HUES6 (cell line): ENCODE data around the gene BCO1.

Experiments
- H3K27ac ChIP-seq: 2 replicates; pipeline ENCODE4 v1.7.0; 2013; ENCODE audit warnings: low read depth, mild to moderate bottlenecking, low read length, inconsistent platforms
- H3K27me3 ChIP-seq: 2 replicates; pipeline ENCODE4 v1.6.1; 2013; ENCODE audit warnings: low read length; ENCODE audit not compliant: control insufficient read depth, insufficient read depth
- H3K36me3 ChIP-seq: 2 replicates; pipeline ENCODE4 v1.6.1; 2013; ENCODE audit warnings: low read length; ENCODE audit not compliant: control insufficient read depth, insufficient read depth
- H3K4me1 ChIP-seq: 2 replicates; pipeline ENCODE4 v1.6.1; 2013; ENCODE audit warnings: low read length; ENCODE audit not compliant: control insufficient read depth, insufficient read depth
- H3K4me3 ChIP-seq: 2 replicates; pipeline ENCODE4 v1.5.1; 2013; ENCODE audit warnings: low read depth, low read length
- H3K9ac ChIP-seq: one replicate; pipeline ENCODE4 v1.6.1; 2013; ENCODE audit warnings: mild to moderate bottlenecking, low read length
- H3K9me3 ChIP-seq: 2 replicates; pipeline ENCODE4 v1.6.1; 2013; ENCODE audit warnings: low read depth, low read length; ENCODE audit not compliant: control insufficient read depth, insufficient read depth

Gene BCO1

GRCh38 chr16:81276323-81276722 lies 37.8 kb downstream of the BCO1 start:
- Histone ChIP-seq H3K4me1 (no peaks in the 10 kb centered on the region), H3K27ac (no peak overlapping the region), H3K4me3 (no peak overlapping the region), H3K9ac (no peak overlapping the region), H3K27me3 (no peaks in the 10 kb centered on the region), H3K9me3 (no peaks in the 10 kb centered on the region), H3K36me3 (no peaks in the 10 kb centered on the region)

DNA sequence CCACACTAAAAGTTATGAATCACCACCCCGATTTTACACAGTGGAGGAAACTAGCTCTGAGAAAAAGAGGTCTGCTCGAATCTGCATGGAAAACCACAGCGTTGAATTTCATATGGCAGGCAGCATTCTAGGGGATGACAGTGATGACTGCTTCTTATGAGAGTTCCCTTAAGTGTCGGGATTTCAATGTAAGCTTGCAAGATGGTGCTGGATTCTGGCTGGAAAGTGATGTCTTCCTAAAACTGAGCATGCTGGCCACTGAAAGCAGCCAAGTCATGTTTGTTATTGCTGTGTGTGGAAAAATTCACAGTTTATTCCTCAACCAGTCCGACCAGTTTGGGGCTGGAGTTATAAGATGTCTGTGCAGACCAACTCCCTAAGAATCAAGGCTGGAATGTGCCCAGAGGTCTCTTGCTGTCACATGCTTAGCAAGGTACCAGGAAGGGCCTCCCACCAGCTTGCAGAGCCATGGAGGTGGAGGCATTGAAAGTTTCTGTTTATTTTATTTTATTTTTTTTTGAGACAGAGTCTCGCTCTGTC lies 39.1 kb downstream of the BCO1 start:
- no peaks in the 10 kb centered on the region for H3K9me3 ChIP-seq
- H3K27ac ChIP-seq, result no peak overlapping the region
- H3K36me3 ChIP-seq, result no peaks in the 10 kb centered on the region
- no peak overlapping the region for H3K4me3 ChIP-seq
- no peak overlapping the region for H3K9ac ChIP-seq
- no peaks in the 10 kb centered on the region for H3K4me1 ChIP-seq
- no peaks in the 10 kb centered on the region for H3K27me3 ChIP-seq

GRCh38 chr16:81278526-81278925 lies 40.0 kb downstream of the BCO1 start:
- Histone ChIP-seq H3K9ac (no peak overlapping the region), H3K4me1 (no peaks in the 10 kb centered on the region), H3K27ac (no peak overlapping the region), H3K27me3 (no peaks in the 10 kb centered on the region), H3K36me3 (no peaks in the 10 kb centered on the region), H3K9me3 (no peaks in the 10 kb centered on the region), H3K4me3 (no peak overlapping the region)

DNA sequence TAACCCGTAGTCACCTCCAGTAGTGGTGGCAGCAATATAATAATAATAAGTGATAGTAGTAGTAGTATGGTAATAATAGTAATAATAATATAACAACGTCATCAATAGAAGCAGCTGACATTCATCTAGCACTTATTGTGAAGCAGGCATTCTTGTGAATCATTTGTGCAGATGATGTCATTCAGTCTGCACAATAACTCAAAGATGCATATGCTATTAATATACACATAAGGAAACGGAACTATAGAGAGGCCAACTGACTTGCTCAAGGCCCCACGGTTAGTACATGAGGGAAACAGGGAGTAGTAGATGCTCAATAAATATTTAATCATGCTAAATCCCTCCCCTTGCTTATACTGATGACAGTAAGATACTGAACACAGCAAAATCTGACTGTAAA lies 40.9 kb downstream of the BCO1 start:
- no peaks in the 10 kb centered on the region for H3K27me3 ChIP-seq
- no peak overlapping the region for H3K9ac ChIP-seq
- no peaks in the 10 kb centered on the region for H3K4me1 ChIP-seq
- no peaks in the 10 kb centered on the region for H3K36me3 ChIP-seq
- no peak overlapping the region for H3K4me3 ChIP-seq
- H3K27ac ChIP-seq, result no peak overlapping the region
- no peaks in the 10 kb centered on the region for H3K9me3 ChIP-seq

DNA sequence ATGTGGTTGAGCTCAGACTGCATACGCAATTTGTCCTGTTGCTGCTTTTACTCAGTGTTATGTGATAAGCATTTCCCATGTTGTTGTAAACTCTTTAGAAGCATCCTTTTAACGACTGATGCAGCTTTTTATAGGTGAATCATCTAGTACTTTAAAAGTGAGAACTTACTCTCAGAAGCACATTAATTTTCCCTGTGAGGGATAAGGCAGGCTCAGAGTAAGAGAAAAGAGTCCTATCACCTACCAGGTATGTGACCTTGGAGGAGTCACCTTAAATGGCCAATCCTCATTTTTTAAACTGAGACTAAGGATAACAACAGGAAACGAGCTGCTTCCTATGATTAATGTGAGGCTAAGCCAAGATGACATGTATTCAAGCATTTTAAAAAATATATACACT lies 41.9 kb downstream of the BCO1 start:
- no peak overlapping the region for H3K27ac ChIP-seq

DNA sequence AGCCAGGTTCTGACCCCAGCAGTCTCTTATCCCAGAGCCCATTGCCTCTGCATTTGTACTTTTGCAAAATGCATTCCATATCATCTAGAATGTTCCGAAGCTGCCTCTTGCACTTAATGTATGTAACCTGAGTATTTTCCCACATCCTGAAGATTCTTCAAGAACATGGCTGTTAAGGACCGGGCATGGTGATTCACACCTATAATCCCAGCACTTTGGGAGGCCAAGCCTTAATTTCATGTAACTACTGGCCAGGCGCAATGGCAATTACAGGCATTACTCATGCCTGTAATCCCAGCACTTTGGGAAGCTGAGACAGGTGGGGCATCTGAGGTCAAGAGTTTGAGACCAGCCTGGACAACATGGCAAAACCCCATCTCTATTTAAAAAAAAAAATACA lies 44.6 kb downstream of the BCO1 start:
- H3K9ac ChIP-seq, result no peak overlapping the region
- no peaks in the 10 kb centered on the region for H3K4me1 ChIP-seq
- no peaks in the 10 kb centered on the region for H3K36me3 ChIP-seq
- no peak overlapping the region for H3K27ac ChIP-seq
- no peaks in the 10 kb centered on the region for H3K9me3 ChIP-seq
- H3K27me3 ChIP-seq, result no peaks in the 10 kb centered on the region
- no peak overlapping the region for H3K4me3 ChIP-seq

More for the DNA sequence above, 41.9 kb downstream of the BCO1 start:
- H3K27me3 ChIP-seq, result no peaks in the 10 kb centered on the region
- no peaks in the 10 kb centered on the region for H3K4me1 ChIP-seq
- no peaks in the 10 kb centered on the region for H3K36me3 ChIP-seq
- no peak overlapping the region for H3K4me3 ChIP-seq
- H3K9me3 ChIP-seq, result no peaks in the 10 kb centered on the region
- H3K9ac ChIP-seq, result no peak overlapping the region

DNA sequence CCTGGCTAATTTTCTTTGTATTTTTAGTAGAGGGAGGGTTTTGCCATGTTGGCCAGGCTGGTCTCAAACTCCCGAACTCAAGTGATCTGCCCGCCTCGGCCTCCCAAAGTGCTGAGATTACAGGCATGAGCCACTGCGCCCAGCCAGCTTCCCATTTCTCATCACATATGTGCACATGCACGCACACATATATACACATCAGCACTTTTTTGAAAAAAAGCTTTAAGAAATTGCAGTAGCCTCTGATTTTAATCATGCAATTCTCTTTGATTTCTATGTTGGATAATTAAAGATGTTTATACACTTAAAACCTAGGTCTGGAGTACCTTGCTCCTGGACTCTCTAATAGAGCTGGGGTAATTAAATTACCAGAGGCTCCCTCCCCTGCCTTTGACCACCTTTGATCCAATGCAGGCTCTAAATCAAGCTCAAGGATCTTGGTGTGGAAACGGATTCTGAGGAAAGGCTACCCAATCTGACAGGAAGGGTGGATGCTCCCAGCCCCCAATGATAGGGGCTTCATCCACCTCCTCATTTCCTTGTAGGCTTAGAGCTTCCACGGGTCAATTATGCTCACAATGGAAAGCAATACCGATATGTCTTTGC lies 46.6 kb downstream of the BCO1 start:
- Histone ChIP-seq H3K9me3 (no peaks in the 10 kb centered on the region), H3K4me3 (no peak overlapping the region), H3K27me3 (no peaks in the 10 kb centered on the region), H3K36me3 (no peaks in the 10 kb centered on the region), H3K9ac (no peak overlapping the region), H3K27ac (no peak overlapping the region), H3K4me1 (no peaks in the 10 kb centered on the region)

- Histone ChIP-seq H3K4me1 (no peaks in the 10 kb centered on the region), H3K9me3 (no peaks in the 10 kb centered on the region), H3K27ac (no peak overlapping the region), H3K9ac (no peak overlapping the region), H3K27me3 (no peaks in the 10 kb centered on the region), H3K4me3 (no peak overlapping the region), H3K36me3 (no peaks in the 10 kb centered on the region)
Measured at GRCh38 chr16:81286190-81286589, 47.7 kb downstream of the BCO1 start.

GRCh38 chr16:81291117-81291516 lies 52.6 kb downstream of the BCO1 start:
- no peaks in the 10 kb centered on the region for H3K4me1 ChIP-seq
- H3K4me3 ChIP-seq, result no peak overlapping the region
- no peak overlapping the region for H3K27ac ChIP-seq
- no peaks in the 10 kb centered on the region for H3K36me3 ChIP-seq
- no peaks in the 10 kb centered on the region for H3K9me3 ChIP-seq
- H3K27me3 ChIP-seq, result no peaks in the 10 kb centered on the region
- H3K9ac ChIP-seq, result no peak overlapping the region

DNA sequence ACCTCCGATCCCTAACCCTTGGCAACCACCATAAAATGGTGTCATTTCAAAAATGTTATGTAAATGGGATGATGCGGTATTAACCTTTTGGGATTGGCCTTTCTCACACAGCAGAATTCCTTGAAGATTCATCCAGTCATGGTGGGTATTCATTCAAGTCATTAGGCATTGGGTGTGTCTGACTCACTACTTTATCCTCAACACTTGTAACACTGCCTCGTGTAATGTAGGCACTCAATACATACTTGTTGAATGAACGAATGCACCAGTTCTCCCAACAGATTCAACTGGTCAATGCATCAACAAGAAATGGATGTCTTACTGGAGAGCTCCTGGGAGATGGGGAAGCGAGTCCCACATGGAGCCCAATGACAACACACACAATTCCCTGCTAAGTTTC lies 54.4 kb downstream of the BCO1 start:
- no peak overlapping the region for H3K9ac ChIP-seq
- H3K36me3 ChIP-seq, result no peaks in the 10 kb centered on the region
- H3K4me3 ChIP-seq, result no peak overlapping the region
- H3K4me1 ChIP-seq, result no peaks in the 10 kb centered on the region
- H3K9me3 ChIP-seq, result no peaks in the 10 kb centered on the region
- H3K27me3 ChIP-seq, result no peaks in the 10 kb centered on the region
- H3K27ac ChIP-seq, result no peak overlapping the region

GRCh38 chr16:81293909-81294802 lies 55.7 kb downstream of the BCO1 start:
- Histone ChIP-seq H3K9ac (no peak overlapping the region), H3K4me1 (no peaks in the 10 kb centered on the region), H3K4me3 (no peak overlapping the region), H3K9me3 (no peaks in the 10 kb centered on the region), H3K27me3 (no peaks in the 10 kb centered on the region), H3K27ac (no peak overlapping the region), H3K36me3 (no peaks in the 10 kb centered on the region)
